ENCODE data around the gene PROCA1. TPM values are rescaled to one million over a fixed set of nuclear protein-coding genes. Genes with fewer than 3 reads are reported as not detected.

Gene PROCA1
- total RNA-seq, 2 experiments from 2014 or later: 4.5 to 4.6 TPM

DNA sequence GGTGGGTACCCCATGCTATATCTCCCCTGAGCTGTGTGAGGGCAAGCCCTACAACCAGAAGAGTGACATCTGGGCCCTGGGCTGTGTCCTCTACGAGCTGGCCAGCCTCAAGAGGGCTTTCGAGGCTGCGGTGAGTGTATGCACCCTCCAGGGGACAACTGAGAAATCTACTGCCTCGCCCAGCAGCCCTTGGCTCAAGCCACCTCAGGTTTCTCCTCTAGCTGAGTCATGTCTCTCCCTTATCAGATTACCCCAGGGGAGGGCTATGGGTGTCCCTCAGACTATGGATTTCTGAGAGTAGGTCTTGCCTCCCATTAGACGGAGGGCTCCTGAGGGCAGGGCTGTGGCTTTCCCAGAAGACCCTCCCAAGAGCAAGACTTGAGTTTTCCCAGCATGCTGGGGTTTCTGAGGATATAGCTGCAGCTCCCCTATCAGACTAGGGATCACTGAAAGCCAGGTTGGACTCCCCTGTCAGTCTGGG lies 23.6 kb upstream of the PROCA1 start:
- H2AFZ ChIP-seq (ENCODE audit: low read length): no peak overlapping the region
- H4K20me1 ChIP-seq (ENCODE audit: insufficient read depth, low read length): no peaks in the 10 kb centered on the region
- BruUV-seq (replicated peaks): no TSS peak
- H3K27ac ChIP-seq (ENCODE audit: low read depth, low read length, poor library complexity, severe bottlenecking): no peak overlapping the region
- no peak overlapping the region for H3K4me2 ChIP-seq (ENCODE audit: low read length)
- H3K4me1 ChIP-seq (ENCODE audit: insufficient read depth, low read length, poor library complexity, severe bottlenecking): peaks cover 45% of the 10 kb centered on the region
- H3K9me3 ChIP-seq (ENCODE audit: low read length): peaks cover 3% of the 10 kb centered on the region; the same call in 1 of the 2 replicates
- peaks cover 8% of the 10 kb centered on the region; the same call in 1 of the 2 replicates for H3K79me2 ChIP-seq (ENCODE audit: insufficient read depth, low read depth, low read length)
- TF ChIP-seq EZH2phosphoT487 (IDR thresholded peaks at IDR 0.05; ENCODE audit: borderline replicate concordance, low read depth, low read length): no peak
- TF ChIP-seq, protein P1, sequence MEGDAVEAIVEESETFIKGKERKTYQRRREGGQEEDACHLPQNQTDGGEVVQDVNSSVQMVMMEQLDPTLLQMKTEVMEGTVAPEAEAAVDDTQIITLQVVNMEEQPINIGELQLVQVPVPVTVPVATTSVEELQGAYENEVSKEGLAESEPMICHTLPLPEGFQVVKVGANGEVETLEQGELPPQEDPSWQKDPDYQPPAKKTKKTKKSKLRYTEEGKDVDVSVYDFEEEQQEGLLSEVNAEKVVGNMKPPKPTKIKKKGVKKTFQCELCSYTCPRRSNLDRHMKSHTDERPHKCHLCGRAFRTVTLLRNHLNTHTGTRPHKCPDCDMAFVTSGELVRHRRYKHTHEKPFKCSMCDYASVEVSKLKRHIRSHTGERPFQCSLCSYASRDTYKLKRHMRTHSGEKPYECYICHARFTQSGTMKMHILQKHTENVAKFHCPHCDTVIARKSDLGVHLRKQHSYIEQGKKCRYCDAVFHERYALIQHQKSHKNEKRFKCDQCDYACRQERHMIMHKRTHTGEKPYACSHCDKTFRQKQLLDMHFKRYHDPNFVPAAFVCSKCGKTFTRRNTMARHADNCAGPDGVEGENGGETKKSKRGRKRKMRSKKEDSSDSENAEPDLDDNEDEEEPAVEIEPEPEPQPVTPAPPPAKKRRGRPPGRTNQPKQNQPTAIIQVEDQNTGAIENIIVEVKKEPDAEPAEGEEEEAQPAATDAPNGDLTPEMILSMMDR (conservative IDR thresholded peaks at IDR 0.05; ENCODE audit: low read length): no peak
- POLR2A ChIA-PET: interaction anchor here (1.1 to 1.6 kb wide), 2 partner anchors 15 to 16 kb away, joined by 3 to 5 read pairs; partner anchors contain the start of gene RPL23A
- intact Hi-C loops (cut with micrococcal nuclease; ENCODE audit: unreplicated experiment): no loop called here
- H3K4me3 ChIP-seq (ENCODE audit: low read depth, low read length, poor library complexity, severe bottlenecking): no peak overlapping the region
- CTCF ChIA-PET (ENCODE audit: unreplicated experiment): no interaction called here
- H3K9me2 ChIP-seq (ENCODE audit: insufficient read depth, low read length): no peaks in the 10 kb centered on the region
- DNase-seq (ENCODE audit: low spot score): no peak
- peaks cover 26% of the 10 kb centered on the region for H3K36me3 ChIP-seq (ENCODE audit: insufficient read depth, low read length)

DNA sequence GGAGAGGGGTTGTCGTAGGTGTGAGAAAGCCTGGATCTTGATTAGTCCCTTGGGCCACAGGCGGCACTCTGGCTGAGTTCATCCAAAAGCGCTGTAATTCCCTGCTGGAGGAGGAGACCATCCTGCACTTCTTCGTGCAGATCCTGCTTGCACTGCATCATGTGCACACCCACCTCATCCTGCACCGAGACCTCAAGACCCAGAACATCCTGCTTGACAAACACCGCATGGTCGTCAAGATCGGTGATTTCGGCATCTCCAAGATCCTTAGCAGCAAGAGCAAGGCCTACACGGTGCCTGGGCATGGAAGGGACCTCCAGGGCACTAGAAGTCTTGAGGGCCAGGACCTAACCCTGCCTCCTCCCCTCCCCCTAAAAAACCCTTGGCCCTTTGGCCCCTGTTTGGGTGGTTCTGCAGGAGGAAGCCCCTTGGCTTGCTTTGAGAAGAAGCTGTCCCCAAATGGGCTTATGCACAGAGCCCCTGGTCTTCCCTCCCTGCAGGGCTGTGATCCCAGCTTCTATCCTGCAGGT lies 23.1 kb upstream of the PROCA1 start:
- Histone ChIP-seq H3K4me2 (ENCODE audit: low read length) (no peak overlapping the region), H3K27ac (ENCODE audit: low read depth, low read length, poor library complexity, severe bottlenecking) (no peak overlapping the region), H3K36me3 (ENCODE audit: insufficient read depth, low read length) (peaks cover 21% of the 10 kb centered on the region), H3K9me2 (ENCODE audit: insufficient read depth, low read length) (no peaks in the 10 kb centered on the region), H3K4me3 (ENCODE audit: low read depth, low read length, poor library complexity, severe bottlenecking) (no peak overlapping the region), H2AFZ (ENCODE audit: low read length) (no peak overlapping the region), H3K4me1 (ENCODE audit: insufficient read depth, low read length, poor library complexity, severe bottlenecking) (peaks cover 43% of the 10 kb centered on the region), H3K79me2 (ENCODE audit: insufficient read depth, low read depth, low read length) (peaks cover 3% of the 10 kb centered on the region; the same call in 1 of the 2 replicates), H3K9me3 (ENCODE audit: low read length) (peaks cover 3% of the 10 kb centered on the region; the same call in 1 of the 2 replicates), H4K20me1 (ENCODE audit: insufficient read depth, low read length) (no peaks in the 10 kb centered on the region)
- intact Hi-C loops (cut with micrococcal nuclease; ENCODE audit: unreplicated experiment): no loop called here
- CTCF ChIA-PET (ENCODE audit: unreplicated experiment): no interaction called here
- POLR2A ChIA-PET: interaction anchor here (1.1 to 1.6 kb wide), 2 partner anchors 15 to 16 kb away, joined by 3 to 5 read pairs; partner anchors contain the start of gene RPL23A
- no TSS peak for BruUV-seq (replicated peaks)
- no peak for DNase-seq (ENCODE audit: low spot score)
- no peak for TF ChIP-seq EZH2phosphoT487 (IDR thresholded peaks at IDR 0.05; ENCODE audit: borderline replicate concordance, low read depth, low read length)
- TF ChIP-seq, protein P1 (conservative IDR thresholded peaks at IDR 0.05; ENCODE audit: low read length): no peak

- TF ChIP-seq, protein P1 (conservative IDR thresholded peaks at IDR 0.05; ENCODE audit: low read length): no peak
- no peak for TF ChIP-seq EZH2phosphoT487 (IDR thresholded peaks at IDR 0.05; ENCODE audit: borderline replicate concordance, low read depth, low read length)
- Histone ChIP-seq H3K27ac (ENCODE audit: low read depth, low read length, poor library complexity, severe bottlenecking) (no peak overlapping the region), H3K79me2 (ENCODE audit: insufficient read depth, low read depth, low read length) (no peaks in the 10 kb centered on the region; the same call in 1 of the 2 replicates)
Measured at GRCh38 chr17:28733346-28733745, 21.7 kb upstream of the PROCA1 start.

More at GRCh38 chr17:28733346-28733745, 21.7 kb upstream of the PROCA1 start:
- peaks cover 38% of the 10 kb centered on the region for H3K4me1 ChIP-seq (ENCODE audit: insufficient read depth, low read length, poor library complexity, severe bottlenecking)
- H3K9me3 ChIP-seq (ENCODE audit: low read length): no peaks in the 10 kb centered on the region
- no peak overlapping the region for H2AFZ ChIP-seq (ENCODE audit: low read length)
- H3K9me2 ChIP-seq (ENCODE audit: insufficient read depth, low read length): no peaks in the 10 kb centered on the region
- CTCF ChIA-PET (ENCODE audit: unreplicated experiment): no interaction called here
- intact Hi-C loops (cut with micrococcal nuclease; ENCODE audit: unreplicated experiment): no loop called here
- peaks cover 14% of the 10 kb centered on the region for H3K36me3 ChIP-seq (ENCODE audit: insufficient read depth, low read length)
- no peak overlapping the region for H3K4me3 ChIP-seq (ENCODE audit: low read depth, low read length, poor library complexity, severe bottlenecking)
- H3K4me2 ChIP-seq (ENCODE audit: low read length): no peak overlapping the region
- no peak for DNase-seq (ENCODE audit: low spot score)
- POLR2A ChIA-PET: no interaction called here
- no peaks in the 10 kb centered on the region for H4K20me1 ChIP-seq (ENCODE audit: insufficient read depth, low read length)
- BruUV-seq (replicated peaks): no TSS peak

All from OCI-LY7 (cell line).